WTC11 (cell line): ENCODE data around the gene DAAM2. TPM values are rescaled to one million over a fixed set of nuclear protein-coding genes. Genes with fewer than 3 reads are reported as not detected.

Experiments used
- ATAC-seq: fragments of 200-7000 bp; cut with Tn5 transposase; 2 replicates; pipeline ENCODE4 v1.10.0; 2021; ENCODE audit warnings: mild to moderate bottlenecking, moderate library complexity
- CTCF ChIA-PET: fragments of 300-600 bp; sonication (Branson Sonifier 250); formaldehyde crosslinking; loops from one replicate; lab custom pipeline; 2021; ENCODE audit warnings: antibody characterized with exemption; lab: Charles Lee
- POLR2A ChIA-PET: fragments of 350-600 bp; sonication (Branson Sonifier 250); formaldehyde crosslinking; loops from one replicate; lab custom pipeline; 2021; ENCODE audit warnings: antibody characterized with exemption; lab: Charles Lee
- DNase-seq: peaks from one replicate; pipeline ENCODE4 v3.0.0; 2021; ENCODE audit warnings: low spot score
- H3K27ac Mint-ChIP-seq: 2 replicates; pipeline ENCODE4 v1.8.0; 2021; ENCODE audit warnings: mixed read lengths
- H3K27me3 Mint-ChIP-seq: 2 replicates; pipeline ENCODE4 v1.8.0; 2021; ENCODE audit warnings: low read depth, mild to moderate bottlenecking, moderate library complexity, mixed read lengths
- H3K36me3 Mint-ChIP-seq: 2 replicates; pipeline ENCODE4 v1.8.0; 2021; ENCODE audit warnings: mixed read lengths
- H3K4me1 Mint-ChIP-seq: 2 replicates; pipeline ENCODE4 v1.8.0; 2022; ENCODE audit warnings: mixed read lengths
- H3K4me3 Mint-ChIP-seq: 2 replicates; pipeline ENCODE4 v1.8.0; 2021; ENCODE audit warnings: mild to moderate bottlenecking, moderate library complexity, mixed read lengths
- H3K9me3 Mint-ChIP-seq: 2 replicates; pipeline ENCODE4 v1.8.0; 2021; ENCODE audit warnings: mixed read lengths
- ATF1 ChIP-seq: sonication (generic); formaldehyde crosslinking; IDR thresholded peaks from 2 replicates; pipeline ENCODE4 v1.8.1; 2023; ENCODE audit warnings: mild to moderate bottlenecking, moderate library complexity, missing genetic modification reagents
- CBFB ChIP-seq: sonication (generic); formaldehyde crosslinking; IDR thresholded peaks from 2 replicates; pipeline ENCODE4 v1.8.1; 2022; ENCODE audit warnings: mild to moderate bottlenecking, low read depth, missing genetic modification reagents
- CREB1 ChIP-seq: sonication (generic); formaldehyde crosslinking; IDR thresholded peaks from 2 replicates; pipeline ENCODE4 v1.8.0; 2023; ENCODE audit warnings: mild to moderate bottlenecking, missing genetic modification reagents
- FOXK1 ChIP-seq: sonication (generic); formaldehyde crosslinking; IDR thresholded peaks from 2 replicates; pipeline ENCODE4 v1.8.0; 2022; ENCODE audit warnings: mild to moderate bottlenecking, moderate library complexity, missing genetic modification reagents
- GTF2I ChIP-seq: fragments of 250-450 bp; sonication (Bioruptor Pico); conservative IDR thresholded peaks from 2 replicates; pipeline ENCODE4 v1.4.0; 2021; ENCODE audit warnings: mild to moderate bottlenecking
- IRF2 ChIP-seq: sonication (generic); formaldehyde crosslinking; IDR thresholded peaks from 2 replicates; pipeline ENCODE4 v1.8.0; 2022; ENCODE audit warnings: low read depth, missing genetic modification reagents, borderline replicate concordance
- JAZF1 ChIP-seq: fragments of 250-450 bp; sonication (Bioruptor Pico); IDR thresholded peaks from 2 replicates; pipeline ENCODE4 v1.9.0; 2021; ENCODE audit warnings: moderate library complexity, mild to moderate bottlenecking, inconsistent platforms
- MXD4 ChIP-seq: fragments of 250-450 bp; sonication (Bioruptor Pico); IDR thresholded peaks from 2 replicates; pipeline ENCODE4 v1.8.0; 2021; ENCODE audit warnings: mild to moderate bottlenecking, moderate library complexity, borderline replicate concordance
- OVOL2 ChIP-seq: fragments of 250-450 bp; sonication (Bioruptor Pico); IDR thresholded peaks from 2 replicates; pipeline ENCODE4 v1.9.0; 2021; ENCODE audit warnings: mild to moderate bottlenecking, borderline replicate concordance
- RELA ChIP-seq: sonication (generic); formaldehyde crosslinking; IDR thresholded peaks from 2 replicates; pipeline ENCODE4 v1.8.1; 2022; ENCODE audit warnings: missing genetic modification reagents, mild to moderate bottlenecking, borderline replicate concordance
- SMAD3 ChIP-seq: sonication (generic); formaldehyde crosslinking; IDR thresholded peaks from 2 replicates; pipeline ENCODE4 v1.8.0; 2022; ENCODE audit warnings: missing genetic modification reagents, mild to moderate bottlenecking, borderline replicate concordance
- SP1 ChIP-seq: sonication (generic); formaldehyde crosslinking; conservative IDR thresholded peaks from 2 replicates; pipeline ENCODE4 v1.8.1; 2022; ENCODE audit warnings: missing genetic modification reagents
- ZBTB21 ChIP-seq: sonication (generic); formaldehyde crosslinking; IDR thresholded peaks from 2 replicates; pipeline ENCODE4 v1.8.1; 2023; ENCODE audit warnings: mild to moderate bottlenecking, missing genetic modification reagents, borderline replicate concordance
- ZNF121 ChIP-seq: sonication (generic); formaldehyde crosslinking; IDR thresholded peaks from 2 replicates; pipeline ENCODE4 v1.8.0; 2023; ENCODE audit warnings: missing genetic modification reagents
- ZNF219 ChIP-seq: sonication (generic); formaldehyde crosslinking; IDR thresholded peaks from 2 replicates; pipeline ENCODE4 v1.8.0; 2023; ENCODE audit warnings: missing genetic modification reagents, mild to moderate bottlenecking, borderline replicate concordance
- ZNF416 ChIP-seq: fragments of 250-450 bp; sonication (Bioruptor Pico); IDR thresholded peaks from 2 replicates; pipeline ENCODE4 v1.9.0; 2021; ENCODE audit warnings: mild to moderate bottlenecking, inconsistent platforms
- total RNA-seq: library from RNA; stranded (reverse); gene quantifications from 3 replicates; pipeline ENCODE4 v1.2.3, GENCODE V29; 2021
- TF ChIP-seq, protein P1 (sequence below): sonication (generic); formaldehyde crosslinking; IDR thresholded peaks from 2 replicates; pipeline ENCODE4 v1.8.0; 2022; ENCODE audit warnings: mild to moderate bottlenecking, missing genetic modification reagents
- TF ChIP-seq, protein P2 (sequence below): sonication (generic); formaldehyde crosslinking; IDR thresholded peaks from 2 replicates; pipeline ENCODE4 v1.8.1; 2023; ENCODE audit warnings: mild to moderate bottlenecking, missing genetic modification reagents, moderate library complexity
- TF ChIP-seq, protein P3 (sequence below): fragments of 200-600 bp; IDR thresholded peaks from 2 replicates; pipeline ENCODE4 v1.8.0; 2022; ENCODE audit warnings: antibody characterized with exemption
- TF ChIP-seq, protein P4 (sequence below): sonication (generic); formaldehyde crosslinking; IDR thresholded peaks from 2 replicates; pipeline ENCODE4 v1.8.0; 2022; ENCODE audit warnings: mild to moderate bottlenecking, missing genetic modification reagents
- TF ChIP-seq, protein P5 (sequence below): sonication (generic); formaldehyde crosslinking; IDR thresholded peaks from 2 replicates; pipeline ENCODE4 v1.8.1; 2023; ENCODE audit warnings: mild to moderate bottlenecking, missing genetic modification reagents, moderate library complexity

DAAM2 gene
- total RNA-seq, 1 experiment from 2014 or later = 2.0 TPM

DNA sequence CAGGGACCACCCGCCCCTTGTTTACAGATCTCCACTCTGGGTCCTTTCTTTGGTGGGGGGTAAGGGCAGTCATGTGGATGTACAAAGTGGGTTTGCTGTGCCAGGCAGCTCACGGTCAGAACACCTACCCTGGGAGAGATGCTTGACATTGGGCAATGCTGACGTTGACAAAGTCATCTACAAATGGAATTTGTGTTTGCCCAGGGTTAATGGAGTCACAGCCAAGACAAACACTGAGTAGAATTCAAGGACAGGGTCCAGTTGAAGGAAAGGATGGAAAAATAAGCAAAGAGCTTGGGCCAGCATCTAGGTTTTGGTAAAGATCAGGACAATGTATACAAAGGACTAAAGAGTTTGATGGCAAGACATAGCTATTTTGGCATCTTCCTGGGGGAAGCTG is 87.4 kb downstream of the DAAM2 start:
- no peak overlapping the region for H3K27ac Mint-ChIP-seq
- no peak for ATAC-seq
- H3K36me3 Mint-ChIP-seq = no peaks in the 10 kb centered on the region
- H3K4me1 Mint-ChIP-seq = no peaks in the 10 kb centered on the region
- POLR2A ChIA-PET = no interaction called here
- no peak overlapping the region for H3K4me3 Mint-ChIP-seq
- H3K27me3 Mint-ChIP-seq = no peaks in the 10 kb centered on the region
- H3K9me3 Mint-ChIP-seq = no peaks in the 10 kb centered on the region
- CTCF ChIA-PET = interaction anchor here (1.7 to 1.8 kb wide), 2 partner anchors 8 to 12 kb away, joined by 5 read pairs; no protein-coding TSS in a partner anchor
- no peak for DNase-seq
- TF ChIP-seq JAZF1 = no peak
- TF ChIP-seq, all 79 proteins: peak for 0

DNA sequence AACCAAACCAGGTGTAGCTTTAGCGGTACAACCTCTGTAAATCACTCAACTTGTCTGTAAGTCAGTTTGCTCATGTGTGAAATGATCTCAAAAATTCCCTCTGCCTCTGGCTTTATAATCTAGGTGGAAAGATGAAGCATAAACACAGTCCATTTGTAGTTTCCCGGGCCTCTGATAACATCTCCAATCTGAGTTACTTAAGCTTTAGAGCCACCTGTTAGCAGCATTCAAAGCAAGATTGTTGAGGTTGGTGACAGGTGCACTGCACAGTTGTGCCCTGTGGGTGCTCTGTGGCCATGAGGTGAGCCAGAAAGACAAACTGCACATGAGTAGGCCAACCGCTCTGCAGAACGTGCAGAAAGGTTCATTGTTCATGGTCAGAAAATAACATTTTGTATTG is 88.4 kb downstream of the DAAM2 start:
- Mint-ChIP-seq H3K27me3 (no peaks in the 10 kb centered on the region), H3K4me3 (no peak overlapping the region)

DNA sequence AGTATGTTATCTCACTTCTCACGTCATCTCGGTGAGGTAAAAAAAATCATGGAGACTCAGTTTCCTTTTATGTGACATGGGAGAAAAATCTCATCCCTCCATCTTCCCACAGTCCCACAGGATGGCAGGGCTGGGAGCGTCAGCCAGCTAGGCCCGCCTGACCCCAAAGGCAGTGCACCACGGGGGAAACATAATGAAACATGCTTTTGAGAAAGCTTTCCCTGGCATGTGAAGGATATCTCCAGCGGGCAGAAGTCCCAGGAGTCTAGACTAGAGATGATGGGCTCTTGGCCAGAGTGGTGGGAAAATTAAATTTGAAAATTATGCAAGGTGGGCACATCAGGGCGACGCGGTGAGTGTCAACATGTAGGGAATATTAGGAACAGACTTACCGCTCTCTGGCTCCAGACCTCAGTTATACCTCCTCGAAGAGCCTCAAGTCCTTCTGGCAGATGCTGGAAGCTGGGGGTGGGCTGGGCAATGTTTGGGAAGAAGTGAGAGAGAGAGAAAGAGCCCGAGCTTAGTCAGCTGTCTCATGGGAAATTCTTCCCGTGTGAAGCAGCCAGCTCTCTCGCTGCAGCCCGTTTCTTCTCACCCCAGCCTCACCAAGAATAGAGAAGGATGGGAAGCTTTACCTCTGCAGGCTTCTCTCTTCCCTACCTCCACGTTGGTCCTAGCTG is 89.8 kb downstream of the DAAM2 start:
- Mint-ChIP-seq H3K27me3 (no peaks in the 10 kb centered on the region), H3K4me1 (0 out of 2 replicates have a peak, but pooled peaks cover 2% of the 10 kb centered on the region), H3K9me3 (no peaks in the 10 kb centered on the region), H3K27ac (no peak overlapping the region), H3K4me3 (no peak overlapping the region), H3K36me3 (no peaks in the 10 kb centered on the region)
- ATAC-seq = no peak
- DNase-seq = no peak
- POLR2A ChIA-PET = no interaction called here
- TF ChIP-seq SMAD3 = no peak
- TF ChIP-seq CBFB (CRISPR knock-in tag) = no peak
- CTCF ChIA-PET = no interaction called here

More for the DNA sequence above, 88.4 kb downstream of the DAAM2 start:
- Mint-ChIP-seq H3K9me3 (no peaks in the 10 kb centered on the region), H3K4me1 (no peaks in the 10 kb centered on the region)
- ATAC-seq = no peak
- CTCF ChIA-PET = interaction anchor here (1.7 to 1.8 kb wide), 2 partner anchors 9 to 13 kb away, joined by 5 read pairs; no protein-coding TSS in a partner anchor
- no peak for TF ChIP-seq OVOL2 (CRISPR knock-in tag)
- TF ChIP-seq, protein P1, sequence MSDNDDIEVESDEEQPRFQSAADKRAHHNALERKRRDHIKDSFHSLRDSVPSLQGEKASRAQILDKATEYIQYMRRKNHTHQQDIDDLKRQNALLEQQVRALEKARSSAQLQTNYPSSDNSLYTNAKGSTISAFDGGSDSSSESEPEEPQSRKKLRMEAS = no peak
- TF ChIP-seq FOXK1 (CRISPR knock-in tag) = no peak
- TF ChIP-seq ATF1 (CRISPR knock-in tag) = no peak
- TF ChIP-seq RELA = no peak
- TF ChIP-seq ZBTB21 (CRISPR knock-in tag) = no peak
- TF ChIP-seq, protein P2, sequence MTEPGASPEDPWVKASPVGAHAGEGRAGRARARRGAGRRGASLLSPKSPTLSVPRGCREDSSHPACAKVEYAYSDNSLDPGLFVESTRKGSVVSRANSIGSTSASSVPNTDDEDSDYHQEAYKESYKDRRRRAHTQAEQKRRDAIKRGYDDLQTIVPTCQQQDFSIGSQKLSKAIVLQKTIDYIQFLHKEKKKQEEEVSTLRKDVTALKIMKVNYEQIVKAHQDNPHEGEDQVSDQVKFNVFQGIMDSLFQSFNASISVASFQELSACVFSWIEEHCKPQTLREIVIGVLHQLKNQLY (CRISPR knock-in tag) = no peak
- no peak for TF ChIP-seq CREB1 (CRISPR knock-in tag)
- no peak for TF ChIP-seq MXD4 (CRISPR knock-in tag)
- TF ChIP-seq, protein P3, sequence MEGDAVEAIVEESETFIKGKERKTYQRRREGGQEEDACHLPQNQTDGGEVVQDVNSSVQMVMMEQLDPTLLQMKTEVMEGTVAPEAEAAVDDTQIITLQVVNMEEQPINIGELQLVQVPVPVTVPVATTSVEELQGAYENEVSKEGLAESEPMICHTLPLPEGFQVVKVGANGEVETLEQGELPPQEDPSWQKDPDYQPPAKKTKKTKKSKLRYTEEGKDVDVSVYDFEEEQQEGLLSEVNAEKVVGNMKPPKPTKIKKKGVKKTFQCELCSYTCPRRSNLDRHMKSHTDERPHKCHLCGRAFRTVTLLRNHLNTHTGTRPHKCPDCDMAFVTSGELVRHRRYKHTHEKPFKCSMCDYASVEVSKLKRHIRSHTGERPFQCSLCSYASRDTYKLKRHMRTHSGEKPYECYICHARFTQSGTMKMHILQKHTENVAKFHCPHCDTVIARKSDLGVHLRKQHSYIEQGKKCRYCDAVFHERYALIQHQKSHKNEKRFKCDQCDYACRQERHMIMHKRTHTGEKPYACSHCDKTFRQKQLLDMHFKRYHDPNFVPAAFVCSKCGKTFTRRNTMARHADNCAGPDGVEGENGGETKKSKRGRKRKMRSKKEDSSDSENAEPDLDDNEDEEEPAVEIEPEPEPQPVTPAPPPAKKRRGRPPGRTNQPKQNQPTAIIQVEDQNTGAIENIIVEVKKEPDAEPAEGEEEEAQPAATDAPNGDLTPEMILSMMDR = no peak
- TF ChIP-seq, protein P4, sequence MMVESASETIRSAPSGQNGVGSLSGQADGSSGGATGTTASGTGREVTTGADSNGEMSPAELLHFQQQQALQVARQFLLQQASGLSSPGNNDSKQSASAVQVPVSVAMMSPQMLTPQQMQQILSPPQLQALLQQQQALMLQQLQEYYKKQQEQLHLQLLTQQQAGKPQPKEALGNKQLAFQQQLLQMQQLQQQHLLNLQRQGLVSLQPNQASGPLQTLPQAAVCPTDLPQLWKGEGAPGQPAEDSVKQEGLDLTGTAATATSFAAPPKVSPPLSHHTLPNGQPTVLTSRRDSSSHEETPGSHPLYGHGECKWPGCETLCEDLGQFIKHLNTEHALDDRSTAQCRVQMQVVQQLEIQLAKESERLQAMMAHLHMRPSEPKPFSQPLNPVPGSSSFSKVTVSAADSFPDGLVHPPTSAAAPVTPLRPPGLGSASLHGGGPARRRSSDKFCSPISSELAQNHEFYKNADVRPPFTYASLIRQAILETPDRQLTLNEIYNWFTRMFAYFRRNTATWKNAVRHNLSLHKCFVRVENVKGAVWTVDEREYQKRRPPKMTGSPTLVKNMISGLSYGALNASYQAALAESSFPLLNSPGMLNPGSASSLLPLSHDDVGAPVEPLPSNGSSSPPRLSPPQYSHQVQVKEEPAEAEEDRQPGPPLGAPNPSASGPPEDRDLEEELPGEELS = no peak
- TF ChIP-seq, protein P5, sequence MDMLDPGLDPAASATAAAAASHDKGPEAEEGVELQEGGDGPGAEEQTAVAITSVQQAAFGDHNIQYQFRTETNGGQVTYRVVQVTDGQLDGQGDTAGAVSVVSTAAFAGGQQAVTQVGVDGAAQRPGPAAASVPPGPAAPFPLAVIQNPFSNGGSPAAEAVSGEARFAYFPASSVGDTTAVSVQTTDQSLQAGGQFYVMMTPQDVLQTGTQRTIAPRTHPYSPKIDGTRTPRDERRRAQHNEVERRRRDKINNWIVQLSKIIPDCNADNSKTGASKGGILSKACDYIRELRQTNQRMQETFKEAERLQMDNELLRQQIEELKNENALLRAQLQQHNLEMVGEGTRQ = no peak
- no peak for TF ChIP-seq IRF2 (CRISPR knock-in tag)
- no peak for TF ChIP-seq SP1 (CRISPR knock-in tag)
- TF ChIP-seq ZNF121 = no peak
- TF ChIP-seq GTF2I = no peak
- no peak for TF ChIP-seq ZNF416 (CRISPR knock-in tag)
- no peak for TF ChIP-seq ZNF219 (CRISPR knock-in tag)
- TF ChIP-seq, all 79 proteins: peak for 0
- H3K36me3 Mint-ChIP-seq = no peaks in the 10 kb centered on the region
- H3K27ac Mint-ChIP-seq = no peak overlapping the region
- no peak for DNase-seq
- POLR2A ChIA-PET = no interaction called here
